K562 (cell line): Measurements from ENCODE around the gene PTPRG. TPM values are rescaled to one million over a fixed set of nuclear protein-coding genes. Genes with fewer than 3 reads are reported as not detected.

ENCODE experiments used
- BCOR ChIP-seq: fragments of 450-650 bp; IDR thresholded peaks from 2 replicates; pipeline ENCODE4 v1.6.1; 2016
- EP300 ChIP-seq: IDR thresholded peaks from 2 replicates; pipeline ENCODE4 v1.6.1; 2012; ENCODE audit warnings: low read length, improper control_type of control experiment
- ZNF133 ChIP-seq: fragments of 250-450 bp; sonication (Bioruptor Pico); IDR thresholded peaks from 2 replicates; pipeline ENCODE4 v1.4.0; 2020; ENCODE audit warnings: mild to moderate bottlenecking
- polyA plus RNA-seq, 8 experiments: library from polyadenylated mRNA; depleted of rRNA in 4 of 8; stranded (reverse) in 5 of 8; unstranded in 3 of 8; fragments of >200 nt; fragmentation: Nextera tagmentation in 2 of 8; fragmentation: Illumina TruSeq in 1 of 8; extraction: Ambion mirVana in 2 of 8; extraction: Trizol in 1 of 8; gene quantifications; 2 replicates each; pipeline versions ENCODE4 v1.2.1 to v1.2.3, GENCODE V29; 2011 to 2014; ENCODE audit warnings: inconsistent platforms in 1 of 8, missing spikeins in 1 of 8
- total RNA-seq, 7 experiments: library from RNA; depleted of rRNA in 6 of 7; stranded (reverse); fragments of >200 nt in 6 of 7; fragmentation: Illumina TruSeq in 2 of 7; extraction: Trizol in 2 of 7; gene quantifications; 2 replicates each; pipeline versions ENCODE4 v1.2.1 to v1.2.3, GENCODE V29; 2011 to 2021; ENCODE audit warnings: low replicate concordance in 1 of 7
- TF ChIP-seq, protein P1 (sequence below), 2 experiments: IDR thresholded peaks; 2 replicates each; pipeline ENCODE4 v1.6.1; 2012; ENCODE audit warnings: improper control_type of control experiment in 2 of 2, low read depth in 2 of 2, low read length in 2 of 2, borderline replicate concordance in 1 of 2
- TF ChIP-seq, protein P2 (sequence below), 2 experiments: fragments of 250-450 bp in 1 of 2; fragments of 450-650 bp in 1 of 2; sonication (Bioruptor Pico) in 1 of 2; IDR thresholded peaks; 2 replicates each; pipeline versions ENCODE4 v1.6.1 to v1.8.0; 2016 to 2021; ENCODE audit warnings: mild to moderate bottlenecking in 2 of 2, moderate library complexity in 2 of 2, missing compliant biosample characterization in 1 of 2, missing genetic modification characterization in 1 of 2
- TF ChIP-seq, protein P3 (sequence below): fragments of 200-400 bp; formaldehyde crosslinking; IDR thresholded peaks from 2 replicates; pipeline ENCODE4 v1.6.1; 2017; ENCODE audit warnings: mild to moderate bottlenecking, low read depth, low read length, moderate library complexity

PTPRG gene
- total and polyA plus RNA-seq, 9 of the 15 experiments (the other 6 are each of a cell fraction or from before 2014, with no cell fraction given): 0.16 TPM; not detected in 8

DNA sequence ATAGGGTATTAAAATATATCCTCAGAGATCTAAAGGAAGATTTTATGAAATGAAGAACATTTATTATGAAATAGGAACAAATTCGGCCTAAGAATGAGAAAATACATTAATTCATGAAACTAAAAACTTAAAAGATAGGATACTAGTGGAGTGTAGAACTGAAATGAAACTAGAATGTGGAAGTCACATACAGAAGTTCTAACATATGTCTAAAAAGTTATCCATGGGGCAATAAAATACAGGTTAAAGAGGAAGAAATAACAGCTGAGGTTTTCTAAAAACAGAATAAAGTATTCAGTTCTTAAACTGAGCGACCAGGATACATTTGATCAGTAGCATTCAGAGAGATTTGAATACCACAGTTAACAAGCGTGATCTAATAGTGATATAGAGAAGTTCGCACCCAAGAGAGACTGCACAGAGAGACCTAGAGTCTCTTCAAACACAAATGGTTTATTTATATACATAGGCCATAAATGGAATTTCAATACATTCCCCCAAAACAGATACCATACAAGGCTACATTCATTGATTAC, 726.1 kb downstream of the PTPRG start (continued):
- TF ChIP-seq, protein P1, sequence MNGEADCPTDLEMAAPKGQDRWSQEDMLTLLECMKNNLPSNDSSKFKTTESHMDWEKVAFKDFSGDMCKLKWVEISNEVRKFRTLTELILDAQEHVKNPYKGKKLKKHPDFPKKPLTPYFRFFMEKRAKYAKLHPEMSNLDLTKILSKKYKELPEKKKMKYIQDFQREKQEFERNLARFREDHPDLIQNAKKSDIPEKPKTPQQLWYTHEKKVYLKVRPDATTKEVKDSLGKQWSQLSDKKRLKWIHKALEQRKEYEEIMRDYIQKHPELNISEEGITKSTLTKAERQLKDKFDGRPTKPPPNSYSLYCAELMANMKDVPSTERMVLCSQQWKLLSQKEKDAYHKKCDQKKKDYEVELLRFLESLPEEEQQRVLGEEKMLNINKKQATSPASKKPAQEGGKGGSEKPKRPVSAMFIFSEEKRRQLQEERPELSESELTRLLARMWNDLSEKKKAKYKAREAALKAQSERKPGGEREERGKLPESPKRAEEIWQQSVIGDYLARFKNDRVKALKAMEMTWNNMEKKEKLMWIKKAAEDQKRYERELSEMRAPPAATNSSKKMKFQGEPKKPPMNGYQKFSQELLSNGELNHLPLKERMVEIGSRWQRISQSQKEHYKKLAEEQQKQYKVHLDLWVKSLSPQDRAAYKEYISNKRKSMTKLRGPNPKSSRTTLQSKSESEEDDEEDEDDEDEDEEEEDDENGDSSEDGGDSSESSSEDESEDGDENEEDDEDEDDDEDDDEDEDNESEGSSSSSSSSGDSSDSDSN (IDR thresholded peaks at IDR 0.05; ENCODE audit: borderline replicate concordance in 1 of 2, low read depth in 2 of 2, low read length in 2 of 2): no peak
- TF ChIP-seq, protein P2, sequence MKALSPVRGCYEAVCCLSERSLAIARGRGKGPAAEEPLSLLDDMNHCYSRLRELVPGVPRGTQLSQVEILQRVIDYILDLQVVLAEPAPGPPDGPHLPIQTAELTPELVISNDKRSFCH (CRISPR knock-in tag; IDR thresholded peaks at IDR 0.05): no peak
- TF ChIP-seq, protein P2 (tag; IDR thresholded peaks at IDR 0.05): no peak
- TF ChIP-seq, protein P3, sequence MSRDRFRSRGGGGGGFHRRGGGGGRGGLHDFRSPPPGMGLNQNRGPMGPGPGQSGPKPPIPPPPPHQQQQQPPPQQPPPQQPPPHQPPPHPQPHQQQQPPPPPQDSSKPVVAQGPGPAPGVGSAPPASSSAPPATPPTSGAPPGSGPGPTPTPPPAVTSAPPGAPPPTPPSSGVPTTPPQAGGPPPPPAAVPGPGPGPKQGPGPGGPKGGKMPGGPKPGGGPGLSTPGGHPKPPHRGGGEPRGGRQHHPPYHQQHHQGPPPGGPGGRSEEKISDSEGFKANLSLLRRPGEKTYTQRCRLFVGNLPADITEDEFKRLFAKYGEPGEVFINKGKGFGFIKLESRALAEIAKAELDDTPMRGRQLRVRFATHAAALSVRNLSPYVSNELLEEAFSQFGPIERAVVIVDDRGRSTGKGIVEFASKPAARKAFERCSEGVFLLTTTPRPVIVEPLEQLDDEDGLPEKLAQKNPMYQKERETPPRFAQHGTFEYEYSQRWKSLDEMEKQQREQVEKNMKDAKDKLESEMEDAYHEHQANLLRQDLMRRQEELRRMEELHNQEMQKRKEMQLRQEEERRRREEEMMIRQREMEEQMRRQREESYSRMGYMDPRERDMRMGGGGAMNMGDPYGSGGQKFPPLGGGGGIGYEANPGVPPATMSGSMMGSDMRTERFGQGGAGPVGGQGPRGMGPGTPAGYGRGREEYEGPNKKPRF: no peak
- no peak for TF ChIP-seq BCOR
- no peak for TF ChIP-seq EP300
- TF ChIP-seq ZNF133 (CRISPR knock-in tag): no peak
